BLaER1 treated with 17β-estradiol and CSF1 and Interleukin-3, amounts not matched to agents 10 nM and 100 nM (cell line): ENCODE data around the gene NPHP4.
"Not testable (repeated sequence)": the region's sequence is repeated elsewhere in the genome, so short reads cannot be mapped to it uniquely, and the experiment has no call there.

Experiments
- H3K27ac ChIP-seq, 11 experiments: shearing (Covaris generic); formaldehyde crosslinking; 2 replicates each; pipeline ENCODE4 v1.8.1; 2022
- H3K27me3 ChIP-seq, 11 experiments: shearing (Covaris generic); formaldehyde crosslinking; 2 replicates each; pipeline ENCODE4 v1.8.1; 2022
- H3K36me3 ChIP-seq, 11 experiments: shearing (Covaris generic); formaldehyde crosslinking; 2 replicates each; pipeline ENCODE4 v1.8.1; 2022
- H3K4me1 ChIP-seq, 10 experiments: shearing (Covaris generic); formaldehyde crosslinking; 2 replicates each; pipeline ENCODE4 v1.8.1; 2022
- H3K4me2 ChIP-seq, 11 experiments: shearing (Covaris generic); formaldehyde crosslinking; 2 replicates each; pipeline ENCODE4 v1.8.1; 2022
- H3K4me3 ChIP-seq, 10 experiments: shearing (Covaris generic); formaldehyde crosslinking; 2 replicates each; pipeline ENCODE4 v1.8.1; 2022
- H3K9ac ChIP-seq, 11 experiments: shearing (Covaris generic); formaldehyde crosslinking; 2 replicates each; pipeline ENCODE4 v1.8.1; 2022
- H3K9me3 ChIP-seq, 11 experiments: shearing (Covaris generic); formaldehyde crosslinking; replicated peaks in 1 of 11; 2 replicates each; pipeline ENCODE4 v1.8.1; 2022
- H4K20me1 ChIP-seq, 11 experiments: shearing (Covaris generic); formaldehyde crosslinking; 2 replicates each; pipeline ENCODE4 v1.8.1; 2022
- Cebpa-rat ChIP-seq, 11 experiments: shearing (Covaris generic); IDR thresholded peaks; 2 replicates each; pipeline ENCODE4 v1.8.1; 2022

NPHP4 gene

GRCh38 chr1:6019166-6019845 is 27.1 kb upstream of the NPHP4 start:
- Histone ChIP-seq H3K36me3 (peaks cover 0 to 5% (median 0%) of the 10 kb centered on the region in 11 experiments; a peak in 2 of 22 replicates), H4K20me1 (peaks cover 0 to 25% (median 0%) of the 10 kb centered on the region in 11 experiments; a peak in 8 of 22 replicates)

GRCh38 chr1:6017654-6018053 is 25.4 kb upstream of the NPHP4 start:
- not testable (repeated sequence) for H3K27ac ChIP-seq, H3K27me3 ChIP-seq, H3K4me3 ChIP-seq, H3K9me3 ChIP-seq, H3K9ac ChIP-seq
- Histone ChIP-seq H4K20me1 (peaks cover 0 to 42% (median 15%) of the 10 kb centered on the region in 11 experiments; a peak in 13 of 22 replicates), H3K4me1 (peaks cover 30 to 62% (median 43%) of the 10 kb centered on the region in 10 experiments), H3K4me2 (peak overlapping the region in 3 of 11 experiments; percentile 14 to 25 (median 19); a peak in 2 of 22 replicates), H3K36me3 (peaks cover 0 to 16% (median 4%) of the 10 kb centered on the region in 11 experiments; a peak in 4 of 22 replicates)

More at GRCh38 chr1:6019166-6019845, 27.1 kb upstream of the NPHP4 start:
- no peak overlapping the region for H3K4me2 ChIP-seq
- no peaks in the 10 kb centered on the region for H3K27me3 ChIP-seq
- peaks cover 0 to 9% (median 0%) of the 10 kb centered on the region in 11 experiments; a peak in 6 of 22 replicates for H3K9me3 ChIP-seq
- no peak overlapping the region for H3K9ac ChIP-seq
- H3K4me1 ChIP-seq, result peaks cover 15 to 58% (median 29%) of the 10 kb centered on the region in 10 experiments
- H3K27ac ChIP-seq, result no peak overlapping the region
- H3K4me3 ChIP-seq, result no peak overlapping the region
- no peak for TF ChIP-seq Cebpa-rat (IDR thresholded peaks at IDR 0.05)

GRCh38 chr1:6016191-6016865 is 24.1 kb upstream of the NPHP4 start:
- H3K27me3 ChIP-seq, result no peaks in the 10 kb centered on the region
- H3K4me2 ChIP-seq, result 0 out of 22 replicates have a peak overlapping the region, but pooled peaks of 1 of the 11 experiments have one; percentile 3
- H3K9ac ChIP-seq, result no peak overlapping the region
- TF ChIP-seq Cebpa-rat (IDR thresholded peaks at IDR 0.05), result no peak
- no peak overlapping the region for H3K4me3 ChIP-seq
- no peaks in the 10 kb centered on the region; a peak in 1 of 22 replicates for H3K9me3 ChIP-seq
- H3K27ac ChIP-seq, result no peak overlapping the region
- peaks cover 0 to 16% (median 4%) of the 10 kb centered on the region in 11 experiments; a peak in 4 of 22 replicates for H3K36me3 ChIP-seq
- H4K20me1 ChIP-seq, result peaks cover 0 to 50% (median 20%) of the 10 kb centered on the region in 11 experiments; a peak in 13 of 22 replicates
- H3K4me1 ChIP-seq, result peaks cover 29 to 67% (median 49%) of the 10 kb centered on the region in 10 experiments

GRCh38 chr1:6014130-6014999 is 22.1 kb upstream of the NPHP4 start:
- peak overlapping the region in 2 of 11 experiments; percentile 7; a peak in 1 of 22 replicates for H3K9ac ChIP-seq
- H3K9me3 ChIP-seq, result no peaks in the 10 kb centered on the region
- peaks cover 0 to 66% (median 26%) of the 10 kb centered on the region in 11 experiments; a peak in 14 of 22 replicates for H4K20me1 ChIP-seq
- H3K27me3 ChIP-seq, result no peaks in the 10 kb centered on the region
- H3K4me1 ChIP-seq, result peaks cover 35 to 87% (median 68%) of the 10 kb centered on the region in 10 experiments
- H3K27ac ChIP-seq, result peak overlapping the region in 3 of 11 experiments; percentile 0 to 18 (median 17); a peak in 1 of 22 replicates
- peaks cover 0 to 16% (median 4%) of the 10 kb centered on the region in 11 experiments; a peak in 4 of 22 replicates for H3K36me3 ChIP-seq
- peak overlapping the region; percentile 17 to 76 (median 64); a peak in 18 of 22 replicates for H3K4me2 ChIP-seq
- TF ChIP-seq Cebpa-rat (IDR thresholded peaks at IDR 0.05), result no peak
- H3K4me3 ChIP-seq, result no peak overlapping the region

- H3K4me1 ChIP-seq, result peaks cover 44 to 94% (median 76%) of the 10 kb centered on the region in 10 experiments
- H3K36me3 ChIP-seq, result peaks cover 0 to 15% (median 4%) of the 10 kb centered on the region in 11 experiments; a peak in 4 of 22 replicates
- H4K20me1 ChIP-seq, result peaks cover 0 to 75% (median 34%) of the 10 kb centered on the region in 11 experiments; a peak in 16 of 22 replicates
- H3K27me3 ChIP-seq, result no peaks in the 10 kb centered on the region
- H3K4me3 ChIP-seq, result no peak overlapping the region
- H3K4me2 ChIP-seq, result peak overlapping the region in 9 of 11 experiments; percentile 38 to 79 (median 66); a peak in 18 of 22 replicates
- H3K9ac ChIP-seq, result peak overlapping the region in 3 of 11 experiments; percentile 19 to 45 (median 20); a peak in 3 of 22 replicates
- TF ChIP-seq Cebpa-rat (IDR thresholded peaks at IDR 0.05), result no peak
- no peaks in the 10 kb centered on the region for H3K9me3 ChIP-seq
- H3K27ac ChIP-seq, result peak overlapping the region in 2 of 11 experiments; percentile 24 to 35; a peak in 2 of 22 replicates
These were observed 21.3 kb upstream of the NPHP4 start for GRCh38 chr1:6013491-6013890.

- Histone ChIP-seq H3K9me3 (no peaks in the 10 kb centered on the region), H3K36me3 (peaks cover 0 to 11% (median 4%) of the 10 kb centered on the region in 11 experiments; a peak in 4 of 22 replicates), H3K4me3 (no peak overlapping the region), H3K27ac (peak overlapping the region in 2 of 11 experiments; percentile 10 to 35; a peak in 2 of 22 replicates), H3K27me3 (no peaks in the 10 kb centered on the region), H3K4me2 (peak overlapping the region; percentile 38 to 79 (median 65)), H4K20me1 (peaks cover 0 to 80% (median 39%) of the 10 kb centered on the region in 11 experiments; a peak in 16 of 22 replicates), H3K9ac (peak overlapping the region in 4 of 11 experiments; percentile 1 to 45 (median 20); a peak in 2 of 22 replicates), H3K4me1 (peaks cover 52 to 94% (median 80%) of the 10 kb centered on the region in 10 experiments)
- no peak for TF ChIP-seq Cebpa-rat (IDR thresholded peaks at IDR 0.05)
These were observed 20.5 kb upstream of the NPHP4 start for GRCh38 chr1:6012529-6013318.

- Histone ChIP-seq H3K27me3 (no peaks in the 10 kb centered on the region), H3K9me3 (no peaks in the 10 kb centered on the region), H4K20me1 (peaks cover 0 to 83% (median 46%) of the 10 kb centered on the region in 11 experiments; a peak in 16 of 22 replicates), H3K4me2 (peak overlapping the region in 2 of 11 experiments; percentile 94 to 95; a peak in 3 of 22 replicates), H3K27ac (no peak overlapping the region), H3K9ac (no peak overlapping the region), H3K4me1 (peaks cover 60 to 94% (median 83%) of the 10 kb centered on the region in 10 experiments), H3K4me3 (no peak overlapping the region), H3K36me3 (peaks cover 0 to 11% (median 4%) of the 10 kb centered on the region in 11 experiments; a peak in 4 of 22 replicates)
- TF ChIP-seq Cebpa-rat (IDR thresholded peaks at IDR 0.05), result no peak
These were observed 19.7 kb upstream of the NPHP4 start for GRCh38 chr1:6011946-6012258.
